SU-DHL-6 (cell line): ENCODE measurements around the gene PDCL3.

Experiments used
- H2AFZ ChIP-seq: fragments of 200-600 bp; sonication (generic); 2 replicates; pipeline ENCODE4 v1.6.1; 2014; ENCODE audit warnings: low read depth, mild to moderate bottlenecking, moderate library complexity, mixed read lengths, antibody characterized with exemption, low read length; ENCODE audit not compliant: severe bottlenecking
- H3F3A ChIP-seq: fragments of 200-600 bp; shearing (Covaris generic); 2 replicates; pipeline ENCODE4 v1.6.0; 2016; ENCODE audit warnings: antibody characterized with exemption, mild to moderate bottlenecking; ENCODE audit not compliant: insufficient read depth
- H3K27ac ChIP-seq: fragments of 200-600 bp; sonication (generic); 2 replicates; pipeline ENCODE4 v1.5.1; 2016; ENCODE audit warnings: low read depth, mild to moderate bottlenecking, low read length, moderate library complexity, mixed read lengths
- H3K27me3 ChIP-seq: fragments of 200-600 bp; sonication (generic), shearing (Covaris generic); 2 replicates; pipeline ENCODE4 v1.6.0; 2014; ENCODE audit warnings: mild to moderate bottlenecking, low read length
- H3K36me3 ChIP-seq: fragments of 200-600 bp; sonication (generic); 2 replicates; pipeline ENCODE4 v1.6.1; 2014; ENCODE audit warnings: mild to moderate bottlenecking, low read length, mixed read lengths
- H3K4me2 ChIP-seq: fragments of 300-600, 200-600 bp; shearing (Covaris generic), sonication (generic); 2 replicates; pipeline ENCODE4 v1.6.0; 2014; ENCODE audit warnings: low read length, low read depth, mild to moderate bottlenecking; ENCODE audit not compliant: poor library complexity, severe bottlenecking
- H3K4me3 ChIP-seq: fragments of 200-600 bp; sonication (generic); 2 replicates; pipeline ENCODE4 v1.5.1; 2014; ENCODE audit warnings: antibody characterized with exemption, low read length, mild to moderate bottlenecking, mixed read lengths; ENCODE audit not compliant: insufficient read depth, poor library complexity, severe bottlenecking
- H3K79me2 ChIP-seq: fragments of 200-600 bp; sonication (generic); 2 replicates; pipeline ENCODE4 v1.6.1; 2014; ENCODE audit warnings: mild to moderate bottlenecking, low read length, moderate library complexity; ENCODE audit not compliant: insufficient read depth
- H3K9ac ChIP-seq: fragments of 200-600 bp; sonication (generic); 2 replicates; pipeline ENCODE4 v1.7.0; 2014; ENCODE audit warnings: mild to moderate bottlenecking, low read length
- H3K9me2 ChIP-seq: fragments of 200-600 bp; sonication (generic); replicated peaks from 2 replicates; pipeline ENCODE4 v1.6.1; 2014; ENCODE audit warnings: low read length; ENCODE audit not compliant: insufficient read depth
- H3K9me3 ChIP-seq: fragments of 200-600 bp; sonication (generic); 2 replicates; pipeline ENCODE4 v1.6.1; 2014; ENCODE audit warnings: low read length, mixed read lengths; ENCODE audit not compliant: insufficient read depth
- H4K20me1 ChIP-seq: fragments of 200-600 bp; sonication (generic); 2 replicates; pipeline ENCODE4 v1.6.1; 2014; ENCODE audit warnings: low read depth, mild to moderate bottlenecking, antibody characterized with exemption, low read length, moderate library complexity, mixed read lengths
- EZH2phosphoT487 ChIP-seq: fragments of 200-600 bp; sonication (generic), shearing (Covaris generic); conservative IDR thresholded peaks from 2 replicates; pipeline ENCODE4 v1.6.1; 2018; ENCODE audit warnings: mild to moderate bottlenecking, antibody characterized with exemption, low read length, moderate library complexity, mixed read lengths
- TF ChIP-seq, protein P1 (sequence below): fragments of 200-600 bp; sonication (generic); IDR thresholded peaks from one replicate; pipeline ENCODE4 v1.5.1; 2017; ENCODE audit warnings: antibody characterized with exemption, mild to moderate bottlenecking, low read length, moderate library complexity; ENCODE audit not compliant: insufficient read depth, poor library complexity, severe bottlenecking

Gene PDCL3

GRCh38 chr2:100606726-100607343, 44.0 kb downstream of the PDCL3 start:
- no peak overlapping the region for H3K4me3 ChIP-seq
- TF ChIP-seq EZH2phosphoT487: no peak
- TF ChIP-seq, protein P1, sequence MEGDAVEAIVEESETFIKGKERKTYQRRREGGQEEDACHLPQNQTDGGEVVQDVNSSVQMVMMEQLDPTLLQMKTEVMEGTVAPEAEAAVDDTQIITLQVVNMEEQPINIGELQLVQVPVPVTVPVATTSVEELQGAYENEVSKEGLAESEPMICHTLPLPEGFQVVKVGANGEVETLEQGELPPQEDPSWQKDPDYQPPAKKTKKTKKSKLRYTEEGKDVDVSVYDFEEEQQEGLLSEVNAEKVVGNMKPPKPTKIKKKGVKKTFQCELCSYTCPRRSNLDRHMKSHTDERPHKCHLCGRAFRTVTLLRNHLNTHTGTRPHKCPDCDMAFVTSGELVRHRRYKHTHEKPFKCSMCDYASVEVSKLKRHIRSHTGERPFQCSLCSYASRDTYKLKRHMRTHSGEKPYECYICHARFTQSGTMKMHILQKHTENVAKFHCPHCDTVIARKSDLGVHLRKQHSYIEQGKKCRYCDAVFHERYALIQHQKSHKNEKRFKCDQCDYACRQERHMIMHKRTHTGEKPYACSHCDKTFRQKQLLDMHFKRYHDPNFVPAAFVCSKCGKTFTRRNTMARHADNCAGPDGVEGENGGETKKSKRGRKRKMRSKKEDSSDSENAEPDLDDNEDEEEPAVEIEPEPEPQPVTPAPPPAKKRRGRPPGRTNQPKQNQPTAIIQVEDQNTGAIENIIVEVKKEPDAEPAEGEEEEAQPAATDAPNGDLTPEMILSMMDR: peak; percentile 25
- H2AFZ ChIP-seq: no peak overlapping the region
- no peak overlapping the region for H3K9ac ChIP-seq
- H4K20me1 ChIP-seq: no peaks in the 10 kb centered on the region
- H3K4me2 ChIP-seq: no peak overlapping the region
- H3K9me2 ChIP-seq: no peaks in the 10 kb centered on the region
- no peaks in the 10 kb centered on the region for H3K36me3 ChIP-seq
- no peaks in the 10 kb centered on the region for H3K9me3 ChIP-seq
- no peak overlapping the region for H3K27ac ChIP-seq
- H3K79me2 ChIP-seq: no peaks in the 10 kb centered on the region
- no peaks in the 10 kb centered on the region for H3F3A ChIP-seq
- no peaks in the 10 kb centered on the region for H3K27me3 ChIP-seq

GRCh38 chr2:100610381-100610831, 47.6 kb downstream of the PDCL3 start:
- H3K27ac ChIP-seq: no peak overlapping the region
- H3K79me2 ChIP-seq: no peaks in the 10 kb centered on the region
- H3F3A ChIP-seq: no peaks in the 10 kb centered on the region
- no peaks in the 10 kb centered on the region for H3K9me2 ChIP-seq
- H3K36me3 ChIP-seq: no peaks in the 10 kb centered on the region
- H4K20me1 ChIP-seq: no peaks in the 10 kb centered on the region
- H3K9me3 ChIP-seq: no peaks in the 10 kb centered on the region
- H3K9ac ChIP-seq: no peak overlapping the region
- H3K4me2 ChIP-seq: no peak overlapping the region
- no peak overlapping the region for H3K4me3 ChIP-seq
- no peaks in the 10 kb centered on the region for H3K27me3 ChIP-seq
- no peak overlapping the region for H2AFZ ChIP-seq
- no peak for TF ChIP-seq EZH2phosphoT487
- TF ChIP-seq, protein P1: peak; percentile 44

DNA sequence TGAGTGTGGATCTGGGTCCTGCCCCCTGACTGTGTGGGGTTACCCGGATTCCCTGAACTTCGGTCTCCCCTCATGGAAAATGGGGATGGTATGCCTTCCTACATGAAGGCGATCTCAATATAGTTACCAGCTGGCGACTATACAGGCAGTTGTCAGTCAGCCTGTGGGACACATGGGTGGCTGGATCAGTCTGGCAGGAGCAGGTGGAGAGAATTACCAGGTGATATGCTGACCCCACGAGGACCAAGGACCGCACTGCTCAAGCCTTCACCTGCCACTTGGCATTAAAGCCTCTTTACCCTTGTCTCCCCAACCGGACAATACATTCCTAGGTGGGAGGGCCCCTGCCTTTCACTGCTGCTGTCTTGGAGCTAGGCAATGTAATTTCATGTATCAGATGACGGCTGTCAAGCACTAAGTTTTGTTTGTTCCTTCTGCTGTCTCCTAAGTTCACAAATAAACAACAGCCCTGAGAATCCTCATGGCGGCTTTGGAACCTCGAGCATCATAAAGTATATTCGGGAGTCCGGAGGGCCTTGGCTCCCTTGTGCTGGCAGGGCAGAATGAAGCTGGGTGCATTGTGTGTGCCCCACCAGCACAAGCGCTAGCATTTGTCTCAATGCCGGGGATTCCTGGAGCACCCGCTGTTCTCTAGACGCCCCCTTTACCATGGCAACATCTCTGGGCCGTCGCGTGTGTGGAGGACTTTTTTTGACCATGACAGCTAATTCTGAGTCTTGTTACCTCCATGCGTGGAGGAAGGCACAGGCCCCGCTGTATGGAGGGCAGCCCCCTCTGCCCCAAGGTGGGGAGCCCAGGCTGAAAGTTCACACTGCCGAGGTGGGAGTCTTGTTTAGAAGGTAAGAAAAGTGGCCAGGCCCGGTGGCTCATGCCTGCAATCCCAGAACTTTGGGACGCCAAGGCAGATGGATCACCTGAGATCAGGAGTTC, 48.6 kb downstream of the PDCL3 start:
- Histone ChIP-seq H3K9me3 (no peaks in the 10 kb centered on the region), H3K9me2 (no peaks in the 10 kb centered on the region), H2AFZ (no peak overlapping the region), H4K20me1 (no peaks in the 10 kb centered on the region), H3K36me3 (no peaks in the 10 kb centered on the region), H3F3A (no peaks in the 10 kb centered on the region), H3K79me2 (no peaks in the 10 kb centered on the region), H3K4me3 (no peak overlapping the region), H3K27ac (no peak overlapping the region), H3K4me2 (no peak overlapping the region), H3K9ac (no peak overlapping the region), H3K27me3 (no peaks in the 10 kb centered on the region)
- TF ChIP-seq, protein P1: no peak
- no peak for TF ChIP-seq EZH2phosphoT487
